Activated CD4-positive, alpha-beta T cell treated with anti-CD3 and anti-CD28 coated beads, Interleukin-2, amount 10 ng/mL, durations not matched to agents 24 days and 14 days (primary cell): ENCODE measurements around the gene CDC42EP2. TPM values are rescaled to one million over a fixed set of nuclear protein-coding genes. Genes with fewer than 3 reads are reported as not detected.

ENCODE experiments used
- DNase-seq: peaks from one replicate; pipeline ENCODE4 v3.0.0; 2022
- H3K27ac Mint-ChIP-seq: one replicate; pipeline ENCODE4 v1.8.0; 2022; ENCODE audit warnings: mild to moderate bottlenecking, mixed read lengths
- H3K27me3 Mint-ChIP-seq: one replicate; pipeline ENCODE4 v1.8.0; 2022; ENCODE audit warnings: mixed read lengths
- H3K36me3 Mint-ChIP-seq: one replicate; pipeline ENCODE4 v1.8.0; 2022; ENCODE audit warnings: low read depth, mild to moderate bottlenecking, mixed read lengths
- H3K4me1 Mint-ChIP-seq: one replicate; pipeline ENCODE4 v1.8.0; 2021; ENCODE audit warnings: mixed read lengths
- H3K4me3 Mint-ChIP-seq: one replicate; pipeline ENCODE4 v1.8.0; 2022; ENCODE audit warnings: mild to moderate bottlenecking, moderate library complexity, mixed read lengths
- H3K9me3 Mint-ChIP-seq: one replicate; pipeline ENCODE4 v1.8.0; 2021; ENCODE audit warnings: mixed read lengths
- intact Hi-C: fragments of 100-400 bp; cut with micrococcal nuclease; formaldehyde crosslinking; loops from one replicate; pipeline ENCODE4 v1.15.1; 2023
- total RNA-seq: library from RNA; stranded (reverse); gene quantifications from 2 replicates; pipeline ENCODE4 v1.2.3, GENCODE V29; 2022

The CDC42EP2 gene, protein sequence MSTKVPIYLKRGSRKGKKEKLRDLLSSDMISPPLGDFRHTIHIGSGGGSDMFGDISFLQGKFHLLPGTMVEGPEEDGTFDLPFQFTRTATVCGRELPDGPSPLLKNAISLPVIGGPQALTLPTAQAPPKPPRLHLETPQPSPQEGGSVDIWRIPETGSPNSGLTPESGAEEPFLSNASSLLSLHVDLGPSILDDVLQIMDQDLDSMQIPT
- 3.0 and 3.4 TPM in 2 replicates for total RNA-seq

DNA sequence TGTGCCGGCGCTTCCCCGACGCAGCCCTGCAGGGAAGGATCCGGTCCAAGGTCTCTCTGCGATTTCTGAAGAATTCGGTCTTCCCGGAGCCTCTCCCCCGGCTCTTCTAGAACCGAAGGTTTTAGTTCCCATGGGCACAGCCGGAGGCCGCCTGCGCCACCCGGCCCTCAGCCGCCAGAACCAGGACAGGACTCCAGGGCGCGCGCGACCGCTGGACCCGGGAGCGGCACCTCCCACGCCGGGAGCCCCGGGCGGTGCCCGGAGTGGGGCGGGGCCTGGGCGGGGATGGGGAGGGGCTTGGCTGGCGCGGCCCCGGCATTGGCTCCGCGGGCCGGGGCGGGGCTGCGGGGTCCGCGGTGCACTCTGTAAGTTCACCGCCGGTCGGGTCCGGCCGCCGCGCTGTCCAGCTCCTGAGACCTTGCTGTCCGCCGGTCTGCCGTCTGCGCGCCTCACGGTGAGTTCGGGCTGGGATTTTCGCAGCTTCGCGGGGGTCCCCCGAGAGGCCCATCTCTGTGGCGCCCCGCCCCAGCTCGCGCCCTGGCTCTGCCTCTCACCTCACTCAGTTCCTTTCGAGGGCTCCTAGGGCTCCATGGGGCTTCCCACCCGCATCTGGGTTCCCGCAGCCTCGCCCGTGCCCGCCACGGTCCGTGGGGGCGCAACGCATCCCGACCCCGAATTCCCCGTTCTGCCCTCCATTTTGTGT is at the start of gene CDC42EP2:
CDC42EP2 (plus strand) TSS at position 366 of the 703 bp plus-strand sequence. CDS start 6,033 bp downstream, outside the sequence.
- H3K9me3 Mint-ChIP-seq = no peaks in the 10 kb centered on the region
- intact Hi-C loops = loop anchor here (1.0 to 5.0 kb wide), 4 partner anchors 16 to 110 kb away; no protein-coding TSS in a partner anchor
- H3K27ac Mint-ChIP-seq = peak within 1 kb of the TSS; percentile 43
- peaks cover 9% of the 10 kb centered on the region for H3K4me1 Mint-ChIP-seq
- peaks cover 7% of the 10 kb centered on the region for H3K27me3 Mint-ChIP-seq
- H3K36me3 Mint-ChIP-seq = no peaks in the 10 kb centered on the region
- peak within 1 kb of the TSS; percentile 83 for H3K4me3 Mint-ChIP-seq
- DNase-seq = peak; percentile 93

DNA sequence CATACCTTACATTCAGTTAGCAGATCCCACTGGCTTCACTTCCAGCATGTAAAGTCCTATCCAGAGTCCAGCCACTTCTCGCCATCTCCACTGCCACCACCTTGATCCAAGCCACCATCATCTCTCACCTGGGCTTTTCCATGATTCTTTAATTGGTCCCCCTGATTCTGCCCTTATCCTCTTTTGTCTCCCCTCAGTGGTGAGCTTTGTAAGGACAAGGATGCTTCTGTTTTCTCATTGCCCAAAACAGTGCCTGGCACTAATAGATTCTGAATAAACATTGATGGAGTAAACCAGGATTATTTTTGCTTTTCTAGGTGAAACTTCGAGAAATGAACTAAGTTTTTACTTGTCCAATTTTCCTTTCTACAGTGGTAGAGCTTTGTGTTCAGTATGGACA is 48.5 kb upstream of the CDC42EP2 start:
- peaks cover 57% of the 10 kb centered on the region for H3K36me3 Mint-ChIP-seq
- H3K27ac Mint-ChIP-seq = no peak overlapping the region
- H3K4me1 Mint-ChIP-seq = peaks cover 36% of the 10 kb centered on the region
- peak; percentile 76 for DNase-seq
- H3K4me3 Mint-ChIP-seq = no peak overlapping the region
- H3K27me3 Mint-ChIP-seq = peaks cover 2% of the 10 kb centered on the region
- intact Hi-C loops = no loop called here
- peaks cover 3% of the 10 kb centered on the region for H3K9me3 Mint-ChIP-seq

DNA sequence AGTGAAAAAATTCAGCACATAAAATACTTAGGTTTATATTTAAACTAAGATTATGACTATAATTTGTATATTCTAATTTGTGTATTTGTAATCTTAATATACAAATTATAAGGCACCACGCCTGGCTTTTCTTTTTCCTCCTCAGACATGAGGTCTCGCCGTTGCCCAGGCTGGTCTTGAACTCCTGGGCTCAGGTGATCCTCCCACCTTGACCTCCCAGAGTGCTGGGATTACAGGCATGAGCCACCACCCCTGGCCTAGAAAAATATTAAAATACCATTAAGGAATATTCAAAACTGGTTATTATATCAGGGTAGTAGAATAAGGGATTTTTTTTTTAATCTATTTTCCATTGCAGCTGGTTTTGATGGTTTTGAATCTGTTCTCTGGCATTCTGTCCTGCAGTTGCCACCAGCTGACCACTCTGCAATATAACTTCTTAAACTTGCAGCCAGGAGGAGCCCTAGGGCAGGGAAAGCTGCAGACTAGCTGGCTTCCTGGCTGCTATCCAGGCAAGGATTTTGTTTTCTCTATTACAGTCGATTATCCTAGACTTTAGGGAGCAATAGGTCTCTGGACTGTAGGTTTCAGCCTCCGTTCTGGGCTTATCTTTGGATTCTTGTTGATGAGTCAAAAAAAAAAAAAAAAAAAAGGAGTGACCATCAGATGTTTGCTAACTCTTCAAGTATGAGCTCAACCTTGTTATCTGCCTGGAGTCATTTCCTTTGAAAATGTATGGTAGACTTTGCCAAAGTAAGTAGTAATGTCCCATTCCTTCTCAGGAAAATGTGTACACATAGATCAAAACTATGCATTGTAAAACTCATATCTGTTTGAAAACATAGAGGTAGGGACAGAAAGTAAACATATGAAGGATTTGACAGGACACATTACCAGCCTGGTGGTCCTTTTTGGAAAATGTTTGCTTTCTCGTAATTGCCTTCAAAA is 39.7 kb upstream of the CDC42EP2 start:
- H3K27me3 Mint-ChIP-seq = no peaks in the 10 kb centered on the region
- peaks cover 52% of the 10 kb centered on the region for H3K36me3 Mint-ChIP-seq
- H3K27ac Mint-ChIP-seq = no peak overlapping the region
- H3K9me3 Mint-ChIP-seq = no peaks in the 10 kb centered on the region
- no peak overlapping the region for H3K4me3 Mint-ChIP-seq
- intact Hi-C loops = loop anchor here (1.0 kb wide), 2 partner anchors 40 to 55 kb away; no protein-coding TSS in a partner anchor
- DNase-seq = peak; percentile 81
- peaks cover 12% of the 10 kb centered on the region for H3K4me1 Mint-ChIP-seq

DNA sequence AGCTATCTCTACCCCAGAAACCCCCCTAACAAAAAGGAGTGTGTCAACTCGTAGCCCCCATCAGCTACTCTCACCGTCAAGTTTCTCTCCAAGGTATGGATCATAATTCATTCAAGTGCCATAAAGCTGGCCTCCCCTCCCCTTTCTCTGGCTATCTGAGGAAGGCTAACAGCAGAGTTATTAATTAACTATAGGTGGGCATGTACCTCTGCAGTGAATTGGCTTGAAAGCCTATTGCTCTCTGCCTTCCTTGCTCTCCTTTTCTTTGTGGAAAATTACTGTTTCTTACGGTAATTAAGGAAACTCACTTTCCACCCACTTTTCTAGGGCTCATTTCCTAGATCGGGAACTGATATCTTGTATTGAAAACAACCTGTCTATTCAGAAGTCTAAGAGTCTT is 38.8 kb upstream of the CDC42EP2 start:
- no peak overlapping the region for H3K27ac Mint-ChIP-seq
- DNase-seq = no peak
- H3K36me3 Mint-ChIP-seq = peaks cover 50% of the 10 kb centered on the region
- peaks cover 16% of the 10 kb centered on the region for H3K4me1 Mint-ChIP-seq
- H3K27me3 Mint-ChIP-seq = no peaks in the 10 kb centered on the region
- intact Hi-C loops = loop anchor here (1.0 kb wide), 2 partner anchors 39 to 54 kb away; no protein-coding TSS in a partner anchor
- no peaks in the 10 kb centered on the region for H3K9me3 Mint-ChIP-seq
- H3K4me3 Mint-ChIP-seq = no peak overlapping the region

DNA sequence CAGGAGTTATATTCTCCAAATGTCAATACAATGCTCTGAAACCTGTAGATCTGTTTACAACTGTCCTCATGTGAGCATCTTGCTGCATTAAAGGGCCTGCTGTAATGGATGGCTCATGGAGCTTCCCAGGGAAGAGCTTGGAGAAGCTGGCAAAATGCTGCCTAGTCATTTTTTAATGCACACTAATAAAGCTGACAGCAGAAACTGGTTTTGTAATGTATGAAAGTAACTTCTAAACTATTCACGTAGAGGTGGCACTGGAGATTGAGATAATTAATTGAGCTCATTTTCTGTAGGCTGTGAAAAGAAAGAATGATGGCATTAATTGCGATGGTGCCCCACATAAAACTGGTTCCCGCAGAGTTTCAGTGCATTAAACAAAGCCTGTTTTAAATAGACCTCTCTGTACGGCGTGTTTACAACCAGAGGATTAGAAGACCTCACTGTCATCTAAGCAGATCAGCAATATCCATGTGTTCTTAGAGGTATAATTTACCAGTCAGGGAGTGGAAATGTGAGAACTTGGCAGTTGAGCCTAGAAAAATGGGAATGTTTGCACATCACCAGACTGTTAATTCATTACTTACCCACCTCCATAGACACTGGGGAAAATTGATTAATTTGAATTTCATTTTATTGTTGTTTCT is 36.9 kb upstream of the CDC42EP2 start:
- H3K4me3 Mint-ChIP-seq = no peak overlapping the region
- no peaks in the 10 kb centered on the region for H3K9me3 Mint-ChIP-seq
- peaks cover 16% of the 10 kb centered on the region for H3K4me1 Mint-ChIP-seq
- DNase-seq = no peak
- H3K27me3 Mint-ChIP-seq = no peaks in the 10 kb centered on the region
- intact Hi-C loops = no loop called here
- no peak overlapping the region for H3K27ac Mint-ChIP-seq
- H3K36me3 Mint-ChIP-seq = peaks cover 53% of the 10 kb centered on the region

DNA sequence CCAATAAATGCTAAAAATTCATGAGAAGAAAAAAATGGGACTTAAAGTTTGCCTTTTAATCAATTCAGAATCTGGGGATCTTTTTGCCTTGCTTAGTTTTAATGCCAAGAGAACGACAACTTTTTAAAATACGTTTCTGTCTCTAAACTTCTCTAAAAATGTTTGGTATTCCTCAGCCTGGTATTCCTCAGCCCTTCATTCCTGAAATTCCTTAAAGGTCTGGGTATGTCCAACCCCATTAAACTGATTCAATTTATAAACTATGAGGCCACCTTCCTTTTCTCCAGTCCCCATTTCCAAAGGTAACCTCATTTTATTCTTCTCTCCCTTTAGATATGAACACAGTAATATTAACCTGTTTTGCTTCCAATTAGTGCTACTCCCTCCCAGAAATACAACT is 36.3 kb upstream of the CDC42EP2 start:
- no peaks in the 10 kb centered on the region for H3K27me3 Mint-ChIP-seq
- peaks cover 53% of the 10 kb centered on the region for H3K36me3 Mint-ChIP-seq
- H3K9me3 Mint-ChIP-seq = no peaks in the 10 kb centered on the region
- H3K4me1 Mint-ChIP-seq = peaks cover 16% of the 10 kb centered on the region
- intact Hi-C loops = no loop called here
- H3K4me3 Mint-ChIP-seq = no peak overlapping the region
- no peak for DNase-seq
- no peak overlapping the region for H3K27ac Mint-ChIP-seq

DNA sequence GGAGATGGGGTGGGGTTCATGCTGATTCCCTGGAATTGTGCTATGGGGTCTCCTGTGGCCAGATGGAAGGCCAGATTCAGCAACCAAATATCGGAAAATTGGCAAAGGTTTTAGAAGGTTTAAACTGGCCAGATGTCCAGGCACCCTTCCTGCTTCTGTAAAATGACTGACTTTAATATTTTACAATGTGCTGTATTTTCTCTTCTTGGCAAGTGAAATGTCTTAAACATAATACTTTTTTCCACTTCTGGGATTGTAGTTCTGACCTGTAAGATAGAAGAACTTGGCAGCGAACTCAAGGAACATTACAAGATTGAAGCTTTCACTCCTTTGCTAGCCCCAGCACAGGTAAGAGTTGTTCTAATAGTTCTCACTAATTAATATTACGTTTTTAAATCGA is 35.4 kb upstream of the CDC42EP2 start:
- no peaks in the 10 kb centered on the region for H3K9me3 Mint-ChIP-seq
- H3K4me1 Mint-ChIP-seq = peaks cover 16% of the 10 kb centered on the region
- H3K36me3 Mint-ChIP-seq = peaks cover 58% of the 10 kb centered on the region
- no peak for DNase-seq
- peak overlapping the region; percentile 8 for H3K4me3 Mint-ChIP-seq
- peak overlapping the region; percentile 48 for H3K27ac Mint-ChIP-seq
- intact Hi-C loops = no loop called here
- H3K27me3 Mint-ChIP-seq = no peaks in the 10 kb centered on the region

DNA sequence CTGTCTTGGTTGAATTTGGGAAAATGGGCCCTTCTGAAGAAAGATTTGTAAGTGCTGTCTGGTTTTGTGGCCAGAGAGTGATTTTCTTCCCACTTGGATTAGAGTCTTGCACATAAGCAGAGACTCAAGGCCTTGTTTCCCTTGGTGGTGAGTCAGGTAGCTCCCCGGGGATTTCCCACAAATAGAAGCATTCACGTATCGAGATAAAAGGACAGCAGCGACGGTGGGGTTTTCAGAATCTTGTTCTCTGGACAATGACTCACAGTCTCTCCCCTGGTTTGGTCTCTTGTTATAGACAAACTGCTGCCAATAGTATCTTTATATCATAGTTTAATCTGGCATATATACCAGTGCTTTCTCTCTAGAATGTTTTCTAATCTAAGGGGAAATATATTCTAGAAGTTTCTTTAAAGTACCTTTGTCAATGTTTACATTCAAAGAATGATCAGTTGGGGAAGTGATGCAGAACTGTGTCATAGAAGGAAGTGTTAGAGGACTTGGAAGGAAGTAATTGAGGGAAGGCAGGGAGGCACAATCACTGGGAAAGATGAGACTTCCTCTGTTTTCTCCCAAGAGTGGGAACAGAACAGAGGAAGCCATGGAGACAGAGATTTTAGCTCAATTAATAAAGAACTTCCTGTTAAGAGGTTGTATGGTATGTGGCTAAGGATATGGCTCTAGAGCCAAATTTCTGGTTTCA is 34.8 kb upstream of the CDC42EP2 start:
- Mint-ChIP-seq H3K27me3 (no peaks in the 10 kb centered on the region), H3K36me3 (peaks cover 58% of the 10 kb centered on the region), H3K4me3 (peak overlapping the region; percentile 8), H3K27ac (peak overlapping the region; percentile 48), H3K9me3 (no peaks in the 10 kb centered on the region), H3K4me1 (peaks cover 16% of the 10 kb centered on the region)
- DNase-seq = peak; percentile 75
- intact Hi-C loops = no loop called here

DNA sequence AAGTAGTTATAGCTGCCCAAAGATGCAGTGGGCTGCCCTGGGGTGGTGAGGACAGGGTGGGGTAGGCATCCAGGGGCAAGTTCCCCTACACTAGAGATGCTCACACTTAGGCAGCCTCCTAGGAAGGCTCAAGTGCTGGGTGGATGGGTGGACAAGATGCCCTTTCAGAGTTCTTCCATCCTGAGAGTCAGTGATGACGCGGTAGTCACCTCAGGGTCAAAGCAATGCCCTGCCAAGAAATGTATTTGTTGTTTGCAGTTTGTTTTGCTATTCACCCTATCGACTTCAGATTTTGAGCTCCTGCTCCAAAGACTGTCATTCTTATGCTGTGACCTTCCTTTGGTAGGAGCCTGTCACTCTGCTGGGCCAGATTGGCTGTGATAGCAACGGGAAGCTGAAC is 34.0 kb upstream of the CDC42EP2 start:
- Mint-ChIP-seq H3K9me3 (no peaks in the 10 kb centered on the region), H3K27ac (no peak overlapping the region), H3K36me3 (peaks cover 60% of the 10 kb centered on the region), H3K4me3 (no peak overlapping the region), H3K27me3 (no peaks in the 10 kb centered on the region), H3K4me1 (peaks cover 16% of the 10 kb centered on the region)
- DNase-seq = no peak
- intact Hi-C loops = no loop called here

DNA sequence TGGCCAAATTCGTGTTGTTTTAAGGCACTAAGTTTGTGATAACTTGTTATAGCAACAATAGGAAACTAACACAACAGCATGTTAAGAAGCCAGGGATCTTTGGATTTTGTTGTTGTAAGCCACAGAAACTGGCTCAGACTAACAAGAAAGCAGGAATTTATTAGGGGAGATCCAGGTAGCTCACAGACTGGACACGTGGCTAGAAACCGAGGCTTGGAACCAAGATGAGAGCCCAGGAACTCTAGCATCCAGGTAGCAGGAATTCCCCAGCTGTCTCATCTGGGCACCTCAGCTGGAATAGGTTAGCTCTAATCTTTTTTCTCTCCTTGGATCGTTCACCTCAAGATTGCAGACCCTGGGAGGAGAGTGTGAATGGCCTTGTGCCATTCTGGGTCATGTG is 28.0 kb upstream of the CDC42EP2 start:
- peaks cover 57% of the 10 kb centered on the region for H3K36me3 Mint-ChIP-seq
- intact Hi-C loops = no loop called here
- H3K27ac Mint-ChIP-seq = no peak overlapping the region

DNA sequence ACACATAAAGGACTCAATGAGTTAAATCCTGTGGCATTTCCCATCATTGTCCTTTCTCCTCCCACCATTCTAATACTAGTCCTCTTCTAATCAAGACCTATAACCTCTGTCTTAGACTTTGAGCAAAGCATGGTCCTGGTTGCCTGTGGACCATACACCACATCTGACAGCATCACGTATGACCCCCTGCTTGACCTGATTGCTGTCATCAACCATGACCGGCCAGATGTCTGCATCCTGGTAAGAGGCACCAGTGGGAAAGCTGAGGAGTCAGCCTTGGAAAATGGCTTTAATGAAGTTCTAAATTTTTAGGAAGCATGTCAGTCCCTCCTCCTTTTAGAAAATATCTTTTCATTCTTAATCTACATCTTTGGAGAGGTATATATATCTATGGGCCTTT is 27.1 kb upstream of the CDC42EP2 start:
- intact Hi-C loops = no loop called here
- H3K36me3 Mint-ChIP-seq = peaks cover 55% of the 10 kb centered on the region
- peaks cover 6% of the 10 kb centered on the region for H3K4me1 Mint-ChIP-seq
- H3K27me3 Mint-ChIP-seq = no peaks in the 10 kb centered on the region
- no peaks in the 10 kb centered on the region for H3K9me3 Mint-ChIP-seq
- H3K27ac Mint-ChIP-seq = peak overlapping the region; percentile 17
- no peak overlapping the region for H3K4me3 Mint-ChIP-seq
- DNase-seq = no peak

More for the DNA sequence above, 28.0 kb upstream of the CDC42EP2 start:
- Mint-ChIP-seq H3K4me3 (no peak overlapping the region), H3K27me3 (no peaks in the 10 kb centered on the region), H3K9me3 (no peaks in the 10 kb centered on the region), H3K4me1 (peaks cover 6% of the 10 kb centered on the region)
- no peak for DNase-seq

DNA sequence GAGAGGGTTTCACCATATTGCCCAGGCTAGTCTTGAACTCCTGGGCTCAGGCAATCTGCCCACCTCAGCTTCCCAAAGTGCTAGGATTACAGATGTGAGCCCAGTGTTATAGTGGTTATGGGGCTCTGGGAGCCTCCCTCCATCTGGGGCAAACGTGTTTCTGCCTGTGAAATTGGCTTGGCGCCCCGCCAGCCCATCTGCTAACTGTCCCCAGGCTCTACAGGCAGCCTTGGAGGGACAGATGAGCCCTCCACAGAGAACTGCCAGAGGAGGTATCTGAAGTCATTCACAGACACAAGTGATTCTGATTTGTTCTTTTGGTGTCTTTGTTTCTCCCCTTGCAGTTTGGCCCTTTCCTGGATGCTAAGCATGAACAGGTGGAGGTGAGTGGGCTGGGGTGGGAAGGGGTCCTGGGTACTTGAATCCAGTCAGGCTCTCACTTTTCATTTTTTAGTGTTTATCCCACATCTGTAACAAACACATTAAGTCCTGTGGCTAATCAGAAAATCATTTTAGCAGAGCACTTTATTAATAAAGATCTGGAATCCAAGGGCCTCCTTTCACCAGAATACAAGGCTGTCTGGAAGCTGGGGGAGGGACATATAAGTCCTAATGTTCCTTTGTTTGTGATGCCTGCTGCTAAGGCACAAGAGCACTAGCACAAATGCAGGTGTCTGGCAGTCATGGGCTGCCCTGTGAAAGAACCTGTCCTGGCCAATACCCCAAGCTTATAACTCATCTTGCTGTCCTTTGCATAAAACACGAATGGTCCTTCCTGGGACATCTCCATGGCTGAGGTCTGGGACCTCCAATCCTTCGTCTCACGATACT is 25.7 kb upstream of the CDC42EP2 start:
- Mint-ChIP-seq H3K4me3 (no peak overlapping the region), H3K9me3 (no peaks in the 10 kb centered on the region), H3K4me1 (peaks cover 6% of the 10 kb centered on the region), H3K27ac (no peak overlapping the region), H3K27me3 (no peaks in the 10 kb centered on the region), H3K36me3 (peaks cover 56% of the 10 kb centered on the region)
- no peak for DNase-seq
- intact Hi-C loops = no loop called here
